Measurements from ENCODE around the gene ARID1B.

Gene ARID1B

GRCh38 chr6:156791320-156791850 is 14.2 kb downstream of the ARID1B start:
- peak; percentile 49 for DNase-seq (ENCODE audit: low spot score)

- no peak for DNase-seq (ENCODE audit: low spot score)
Observed at GRCh38 chr6:156793200-156793599, 16.0 kb downstream of the ARID1B start.

GRCh38 chr6:156794546-156795354 is 17.6 kb downstream of the ARID1B start:
- no peak for DNase-seq (ENCODE audit: low spot score)

GRCh38 chr6:156795825-156796224 is 18.6 kb downstream of the ARID1B start:
- DNase-seq (ENCODE audit: low spot score): no peak

GRCh38 chr6:156796627-156797026 is 19.4 kb downstream of the ARID1B start:
- no peak for DNase-seq (ENCODE audit: low spot score)

GRCh38 chr6:156797901-156798735 is 20.9 kb downstream of the ARID1B start:
- DNase-seq (ENCODE audit: low spot score): no peak

- no peak for DNase-seq (ENCODE audit: low spot score)
Observed at GRCh38 chr6:156801712-156802111, 24.5 kb downstream of the ARID1B start.

- DNase-seq (ENCODE audit: low spot score): no peak
Observed at GRCh38 chr6:156803353-156803752, 26.2 kb downstream of the ARID1B start.

GRCh38 chr6:156804402-156804801 is 27.2 kb downstream of the ARID1B start:
- DNase-seq (ENCODE audit: low spot score): no peak

GRCh38 chr6:156806155-156806554 is 29.0 kb downstream of the ARID1B start:
- no peak for DNase-seq (ENCODE audit: low spot score)

GRCh38 chr6:156807028-156807427 is 29.9 kb downstream of the ARID1B start:
- no peak for DNase-seq (ENCODE audit: low spot score)

GRCh38 chr6:156807795-156808194 is 30.6 kb downstream of the ARID1B start:
- no peak for DNase-seq (ENCODE audit: low spot score)

- DNase-seq (ENCODE audit: low spot score): no peak
Observed at GRCh38 chr6:156808287-156808686, 31.1 kb downstream of the ARID1B start.

GRCh38 chr6:156809034-156809433 is 31.9 kb downstream of the ARID1B start:
- no peak for DNase-seq (ENCODE audit: low spot score)

GRCh38 chr6:156809446-156810178 is 32.4 kb downstream of the ARID1B start:
- no peak for DNase-seq (ENCODE audit: low spot score)

- DNase-seq (ENCODE audit: low spot score): no peak
Observed at GRCh38 chr6:156814036-156814581, 36.9 kb downstream of the ARID1B start.

- DNase-seq (ENCODE audit: low spot score): no peak
Observed at GRCh38 chr6:156816505-156816904, 39.3 kb downstream of the ARID1B start.

GRCh38 chr6:156820089-156820798 is 43.1 kb downstream of the ARID1B start:
- no peak for DNase-seq (ENCODE audit: low spot score)

- no peak for DNase-seq (ENCODE audit: low spot score)
Observed at GRCh38 chr6:156821707-156822106, 44.5 kb downstream of the ARID1B start.

- no peak for DNase-seq (ENCODE audit: low spot score)
Observed at GRCh38 chr6:156822747-156823206, 45.6 kb downstream of the ARID1B start.

GRCh38 chr6:156824142-156824541 is 47.0 kb downstream of the ARID1B start:
- no peak for DNase-seq (ENCODE audit: low spot score)
